Measurements from ENCODE around the gene PLAC8. TPM values are rescaled to one million over a fixed set of nuclear protein-coding genes. Genes with fewer than 3 reads are reported as not detected.

The PLAC8 gene
- polyA plus RNA-seq, 1 donor (not counting 4 experiments of a cell fraction or from before 2014, with no cell fraction given), result 1.5 TPM

DNA sequence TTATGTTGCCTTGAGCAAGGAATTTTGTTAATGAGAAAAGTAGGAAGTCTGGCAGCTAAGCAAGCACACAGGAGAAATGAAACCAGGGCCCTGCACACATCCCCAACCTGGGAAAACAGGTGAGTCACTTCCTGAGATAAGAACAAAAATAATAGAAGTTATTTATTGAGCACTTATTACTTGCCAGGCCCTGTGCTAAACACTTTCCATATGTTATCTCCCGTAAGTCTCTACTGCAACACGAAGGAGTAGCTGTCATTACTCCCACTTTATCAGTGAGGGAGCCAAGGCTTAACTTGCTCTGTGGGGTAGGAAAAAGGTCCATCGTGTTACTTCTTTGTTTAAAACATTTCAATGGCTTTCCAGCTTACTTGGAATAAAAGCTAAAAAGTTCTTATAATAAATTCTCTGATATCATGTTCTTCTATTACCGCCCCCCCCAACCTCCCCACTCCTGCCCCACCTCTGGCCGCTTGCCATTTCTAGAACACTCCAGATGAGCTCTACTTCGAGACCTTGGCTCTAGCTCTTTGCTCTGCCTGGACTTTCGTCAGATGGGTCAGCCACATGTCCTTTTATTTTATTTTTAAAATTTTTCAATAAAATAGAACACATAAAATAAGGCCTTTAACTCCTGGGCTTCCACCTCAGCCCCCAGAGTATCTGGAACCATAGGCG lies 36.3 kb upstream of the PLAC8 start:
- H3K9me3 ChIP-seq (ENCODE audit: control insufficient read depth, low read depth, low read length), result no peaks in the 10 kb centered on the region
- H3K4me2 ChIP-seq (ENCODE audit: control insufficient read depth, extremely low read depth, insufficient read depth, low read depth, low read length), result peak overlapping the region; percentile 60
- H3K36me3 ChIP-seq (ENCODE audit: control insufficient read depth in 2 of 2, extremely low read depth in 1 of 2, insufficient read depth in 2 of 2, low read length in 2 of 2), result no peaks in the 10 kb centered on the region
- H3K27me3 ChIP-seq (ENCODE audit: control insufficient read depth, extremely low read depth, insufficient read depth, low read length), result no peaks in the 10 kb centered on the region
- no peak overlapping the region for H3K4me3 ChIP-seq (ENCODE audit: control insufficient read depth in 2 of 3, extremely low read depth in 1 of 3, insufficient read depth in 2 of 3, low read depth in 1 of 3, low read length in 3 of 3)
- H4K20me1 ChIP-seq (ENCODE audit: control insufficient read depth, extremely low read depth, insufficient read depth, low read length), result no peaks in the 10 kb centered on the region
- no peak overlapping the region for H3K9ac ChIP-seq (ENCODE audit: control insufficient read depth, extremely low read depth, insufficient read depth, low read length)
- dilution Hi-C loops (cut with MboI; ENCODE audit: extremely low pct_ligation_motif_present, low sequenced_read_pairs), result no loop called here
- H3K4me1 ChIP-seq (ENCODE audit: control insufficient read depth, extremely low read depth, insufficient read depth, low read length), result peaks cover 8% of the 10 kb centered on the region
- H3K27ac ChIP-seq (ENCODE audit: control insufficient read depth, insufficient read depth, low read length), result peak overlapping the region; percentile 19
- H2AFZ ChIP-seq (ENCODE audit: control insufficient read depth, low read length), result peak overlapping the region; percentile 63
- peak; percentile 57 for FAIRE-seq
- TF ChIP-seq, protein P1, sequence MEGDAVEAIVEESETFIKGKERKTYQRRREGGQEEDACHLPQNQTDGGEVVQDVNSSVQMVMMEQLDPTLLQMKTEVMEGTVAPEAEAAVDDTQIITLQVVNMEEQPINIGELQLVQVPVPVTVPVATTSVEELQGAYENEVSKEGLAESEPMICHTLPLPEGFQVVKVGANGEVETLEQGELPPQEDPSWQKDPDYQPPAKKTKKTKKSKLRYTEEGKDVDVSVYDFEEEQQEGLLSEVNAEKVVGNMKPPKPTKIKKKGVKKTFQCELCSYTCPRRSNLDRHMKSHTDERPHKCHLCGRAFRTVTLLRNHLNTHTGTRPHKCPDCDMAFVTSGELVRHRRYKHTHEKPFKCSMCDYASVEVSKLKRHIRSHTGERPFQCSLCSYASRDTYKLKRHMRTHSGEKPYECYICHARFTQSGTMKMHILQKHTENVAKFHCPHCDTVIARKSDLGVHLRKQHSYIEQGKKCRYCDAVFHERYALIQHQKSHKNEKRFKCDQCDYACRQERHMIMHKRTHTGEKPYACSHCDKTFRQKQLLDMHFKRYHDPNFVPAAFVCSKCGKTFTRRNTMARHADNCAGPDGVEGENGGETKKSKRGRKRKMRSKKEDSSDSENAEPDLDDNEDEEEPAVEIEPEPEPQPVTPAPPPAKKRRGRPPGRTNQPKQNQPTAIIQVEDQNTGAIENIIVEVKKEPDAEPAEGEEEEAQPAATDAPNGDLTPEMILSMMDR (optimal IDR thresholded peaks at IDR 0.05 in 1 of 3, IDR thresholded peaks at IDR 0.05 in 1 of 3, conservative IDR thresholded peaks at IDR 0.05 in 1 of 3; ENCODE audit: extremely low read depth in 1 of 3, insufficient read depth in 2 of 3, low read length in 3 of 3), result no peak
- no peak for TF ChIP-seq EZH2 (IDR thresholded peaks at IDR 0.05; ENCODE audit: low read length)
- H3K9me1 ChIP-seq (ENCODE audit: control insufficient read depth, extremely low read depth, insufficient read depth, low read length), result no peaks in the 10 kb centered on the region
- no peaks in the 10 kb centered on the region for H3K79me2 ChIP-seq (ENCODE audit: control insufficient read depth, insufficient read depth, low read length)
- no peak for DNase-seq (ENCODE audit: low read depth, low spot score)

- H2AFZ ChIP-seq (ENCODE audit: control insufficient read depth, low read length), result peak overlapping the region; percentile 63
- no peak overlapping the region for H3K9ac ChIP-seq (ENCODE audit: control insufficient read depth, extremely low read depth, insufficient read depth, low read length)
- H3K27me3 ChIP-seq (ENCODE audit: control insufficient read depth, extremely low read depth, insufficient read depth, low read length), result no peaks in the 10 kb centered on the region
- H3K36me3 ChIP-seq (ENCODE audit: control insufficient read depth in 2 of 2, extremely low read depth in 1 of 2, insufficient read depth in 2 of 2, low read length in 2 of 2), result no peaks in the 10 kb centered on the region
- dilution Hi-C loops (cut with MboI; ENCODE audit: extremely low pct_ligation_motif_present, low sequenced_read_pairs), result no loop called here
- no peaks in the 10 kb centered on the region for H3K79me2 ChIP-seq (ENCODE audit: control insufficient read depth, insufficient read depth, low read length)
- no peaks in the 10 kb centered on the region for H4K20me1 ChIP-seq (ENCODE audit: control insufficient read depth, extremely low read depth, insufficient read depth, low read length)
- H3K4me3 ChIP-seq (ENCODE audit: control insufficient read depth in 2 of 3, extremely low read depth in 1 of 3, insufficient read depth in 2 of 3, low read depth in 1 of 3, low read length in 3 of 3), result no peak overlapping the region
- no peaks in the 10 kb centered on the region for H3K9me1 ChIP-seq (ENCODE audit: control insufficient read depth, extremely low read depth, insufficient read depth, low read length)
- FAIRE-seq (peak; percentile 23), DNase-seq (ENCODE audit: low read depth, low spot score) (no peak)
- H3K4me1 ChIP-seq (ENCODE audit: control insufficient read depth, extremely low read depth, insufficient read depth, low read length), result peaks cover 8% of the 10 kb centered on the region
- no peaks in the 10 kb centered on the region for H3K9me3 ChIP-seq (ENCODE audit: control insufficient read depth, low read depth, low read length)
- TF ChIP-seq, protein P1 (optimal IDR thresholded peaks at IDR 0.05 in 1 of 3, IDR thresholded peaks at IDR 0.05 in 1 of 3, conservative IDR thresholded peaks at IDR 0.05 in 1 of 3; ENCODE audit: extremely low read depth in 1 of 3, insufficient read depth in 2 of 3, low read length in 3 of 3), result no peak
- H3K27ac ChIP-seq (ENCODE audit: control insufficient read depth, insufficient read depth, low read length), result peak overlapping the region; percentile 19
- H3K4me2 ChIP-seq (ENCODE audit: control insufficient read depth, extremely low read depth, insufficient read depth, low read depth, low read length), result peak overlapping the region; percentile 60
These were observed 35.5 kb upstream of the PLAC8 start for GRCh38 chr4:83149865-83150652.

Data from keratinocyte (primary cell).